GM23248 (cell line): Measurements from ENCODE around the gene LRRC31. TPM values are rescaled to one million over a fixed set of nuclear protein-coding genes. Genes with fewer than 3 reads are reported as not detected.

ENCODE experiments used
- DNase-seq: peaks from one replicate; pipeline ENCODE4 v3.0.0-alpha.2; 2015
- H2AFZ ChIP-seq: fragments of 200-600 bp; sonication (generic); 2 replicates; pipeline ENCODE4 v1.6.1; 2016; ENCODE audit warnings: antibody characterized with exemption
- H3F3A ChIP-seq: fragments of 200-600 bp; sonication (generic); 2 replicates; pipeline ENCODE4 v1.6.1; 2016; ENCODE audit warnings: mild to moderate bottlenecking, antibody characterized with exemption, mixed run types; ENCODE audit not compliant: insufficient read depth
- H3K27ac ChIP-seq: fragments of 200-600 bp; sonication (generic); 2 replicates; pipeline ENCODE4 v1.5.1; 2016; ENCODE audit warnings: mild to moderate bottlenecking
- H3K27me3 ChIP-seq: fragments of 200-600 bp; sonication (generic); replicated peaks from 2 replicates; pipeline ENCODE4 v1.6.1; 2016; ENCODE audit warnings: mild to moderate bottlenecking; ENCODE audit not compliant: insufficient read depth
- H3K36me3 ChIP-seq: fragments of 200-600 bp; sonication (generic); 2 replicates; pipeline ENCODE4 v1.6.1; 2016; ENCODE audit warnings: low read depth, mild to moderate bottlenecking
- H3K4me1 ChIP-seq: fragments of 200-600 bp; sonication (generic); 2 replicates; pipeline ENCODE4 v1.6.1; 2016; ENCODE audit warnings: mild to moderate bottlenecking; ENCODE audit not compliant: insufficient read depth
- H3K4me2 ChIP-seq: fragments of 200-600 bp; sonication (generic); one replicate; pipeline ENCODE4 v1.6.1; 2016; ENCODE audit warnings: mild to moderate bottlenecking; ENCODE audit not compliant: unreplicated experiment
- H3K4me3 ChIP-seq: fragments of 200-600 bp; sonication (generic); 2 replicates; pipeline ENCODE4 v1.5.1; 2016; ENCODE audit warnings: mild to moderate bottlenecking
- H3K79me2 ChIP-seq: fragments of 200-600 bp; sonication (generic); 2 replicates; pipeline ENCODE4 v1.6.1; 2016; ENCODE audit warnings: mild to moderate bottlenecking; ENCODE audit not compliant: insufficient read depth
- H3K9ac ChIP-seq: fragments of 200-600 bp; sonication (generic); 2 replicates; pipeline ENCODE4 v1.6.1; 2016; ENCODE audit warnings: mild to moderate bottlenecking
- H3K9me2 ChIP-seq: fragments of 200-600 bp; sonication (generic); 2 replicates; pipeline ENCODE4 v1.6.1; 2016; ENCODE audit warnings: mixed run types, mild to moderate bottlenecking, moderate library complexity; ENCODE audit not compliant: insufficient read depth
- H3K9me3 ChIP-seq: fragments of 200-600 bp; sonication (generic); one replicate; pipeline ENCODE4 v1.6.1; 2017; ENCODE audit warnings: low read depth
- H4K20me1 ChIP-seq: fragments of 200-600 bp; sonication (generic); 2 replicates; pipeline ENCODE4 v1.6.0; 2016; ENCODE audit not compliant: insufficient read depth
- EZH2 ChIP-seq: fragments of 200-600 bp; sonication (generic); IDR thresholded peaks from 2 replicates; pipeline ENCODE4 v1.6.1; 2018; ENCODE audit warnings: antibody characterized with exemption, mild to moderate bottlenecking; ENCODE audit not compliant: insufficient read depth, poor library complexity, severe bottlenecking
- EZH2phosphoT487 ChIP-seq: fragments of 200-600 bp; sonication (generic); IDR thresholded peaks from 2 replicates; pipeline ENCODE4 v1.6.1; 2018; ENCODE audit warnings: antibody characterized with exemption, moderate library complexity, mild to moderate bottlenecking, low read depth; ENCODE audit not compliant: insufficient read depth
- WGBS, 2 experiments: methylation state at CpG; one replicate each; pipeline ENCODE4 v1.1.6; 2015 to 2017; ENCODE audit warnings: low lambda C conversion rate in 2 of 2, low coverage in 1 of 2; ENCODE audit errors: missing lambda C conversion rate in 2 of 2; 5-methylcytosine and 5-hydroxymethylcytosine counted together
- in situ Hi-C: fragments of 300-500 bp; cut with MboI; formaldehyde crosslinking; loops from 2 replicates; pipeline ENCODE4 v1.15.0; 2020
- polyA plus RNA-seq: library from polyadenylated mRNA; unstranded; fragments of >200 nt; fragmentation: Nextera tagmentation; extraction: Ambion mirVana; gene quantifications from 2 replicates; pipeline ENCODE4 v1.2.1, GENCODE V29; 2016
- total RNA-seq: library from RNA; depleted of rRNA; stranded (reverse); fragments of >200 nt; shearing (Covaris generic); gene quantifications from 2 replicates; pipeline ENCODE4 v1.2.3, GENCODE V29; 2014

The LRRC31 gene
- total and polyA plus RNA-seq, 2 experiments from 2014 or later = not detected

DNA sequence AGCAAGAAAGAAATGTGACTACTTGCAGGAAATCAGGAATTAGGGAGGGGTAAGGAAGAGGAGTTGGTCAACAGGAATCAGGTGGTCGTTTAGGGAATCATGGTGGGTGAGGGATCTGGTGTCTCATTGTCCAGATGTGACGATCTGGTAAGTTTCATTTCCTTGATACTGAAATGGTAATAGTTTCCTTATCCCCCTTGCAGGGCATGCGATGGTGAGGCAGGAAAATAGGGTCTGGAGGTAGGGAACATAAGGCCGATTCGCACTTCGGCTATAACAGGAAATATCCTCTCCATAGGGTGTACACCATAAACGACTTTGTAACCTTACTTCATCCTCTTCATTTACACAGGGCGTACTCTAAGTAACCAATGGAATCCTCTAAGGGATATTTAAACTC lies 56.5 kb downstream of the LRRC31 start:
- 0 out of 2 replicates have a peak, but pooled peaks cover 3% of the 10 kb centered on the region for H3K79me2 ChIP-seq
- H3K27me3 ChIP-seq = no peaks in the 10 kb centered on the region
- TF ChIP-seq EZH2phosphoT487 = no peak
- no peak for TF ChIP-seq EZH2
- in situ Hi-C loops = no loop called here
- no peaks in the 10 kb centered on the region for H3K9me2 ChIP-seq
- no peak for DNase-seq
- peak overlapping the region; percentile 89 for H3K27ac ChIP-seq
- H3K9ac ChIP-seq = peak overlapping the region; percentile 86
- H3K4me3 ChIP-seq = peak overlapping the region; percentile 73
- H2AFZ ChIP-seq = peak overlapping the region; percentile 97
- 32 to 39% methylated on average over 8 of the region's 8 CpGs for WGBS, 2 experiments
- no peaks in the 10 kb centered on the region for H4K20me1 ChIP-seq
- no peaks in the 10 kb centered on the region for H3K9me3 ChIP-seq
- peaks cover 4% of the 10 kb centered on the region for H3F3A ChIP-seq
- peaks cover 9% of the 10 kb centered on the region for H3K4me1 ChIP-seq
- no peaks in the 10 kb centered on the region for H3K36me3 ChIP-seq
- H3K4me2 ChIP-seq = peak overlapping the region; percentile 83

DNA sequence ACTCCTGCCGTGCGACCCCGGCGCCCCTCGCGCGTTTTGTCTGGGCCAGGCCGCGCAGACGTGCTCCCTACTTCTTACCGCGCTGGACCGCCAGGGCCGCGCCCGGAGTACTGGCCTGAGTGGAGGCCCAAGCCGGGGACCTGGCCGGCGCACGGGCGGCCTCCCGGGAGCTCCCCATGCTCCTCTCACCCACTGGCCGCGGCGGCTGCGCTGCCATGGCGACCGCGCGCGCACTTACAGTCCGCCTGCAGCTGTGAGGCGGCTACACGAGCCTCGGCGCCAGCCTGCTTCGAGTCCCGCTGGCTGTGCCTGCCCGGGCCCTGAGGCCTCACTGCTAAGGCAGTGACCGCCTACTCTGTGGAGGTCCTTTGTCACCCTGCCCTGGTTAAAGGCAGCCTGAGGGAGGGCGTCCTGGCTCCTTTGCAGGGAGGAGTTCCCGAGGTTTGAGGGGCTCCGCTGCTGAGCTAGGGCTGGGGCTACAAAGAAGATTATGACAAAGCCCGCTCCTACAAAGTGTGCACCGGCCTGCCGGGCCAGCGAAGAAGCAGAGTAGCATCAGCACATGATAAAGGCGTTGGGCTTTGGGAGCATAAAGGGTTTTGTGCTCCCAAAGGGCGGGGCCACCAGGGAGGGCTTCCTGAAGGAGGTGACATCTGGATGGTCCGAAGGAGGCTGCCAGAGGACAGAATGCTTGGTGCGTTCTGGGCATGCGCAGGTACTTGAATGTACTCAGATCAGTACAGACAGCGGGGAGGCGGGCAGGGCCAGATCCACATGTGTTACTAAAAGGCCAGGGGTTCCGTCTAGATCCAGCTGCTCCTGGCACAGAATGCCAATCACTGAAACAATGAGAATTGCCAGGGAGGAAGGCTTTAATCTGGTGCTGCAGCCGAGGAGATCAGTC lies 57.2 kb downstream of the LRRC31 start, which contains the start of the genes LRRC34 and LRRIQ4:
Gene LRRC34, minus strand, starts transcription at position 573 of the 904 bp plus-strand sequence. Its CDS starts 356 bp downstream, at position 217.
Gene LRRIQ4, plus strand, starts transcription at position 539 of the 904 bp plus-strand sequence. CDS start 9,052 bp downstream, outside the sequence.
- peak within 1 kb of the TSS; percentile 97 for H2AFZ ChIP-seq
- peak; percentile 91 for DNase-seq
- no peaks in the 10 kb centered on the region; the same call in 1 of the 2 replicates for H3F3A ChIP-seq
- TF ChIP-seq EZH2 (no peak), EZH2phosphoT487 (no peak)
- H3K9me3 ChIP-seq = no peaks in the 10 kb centered on the region
- H3K9me2 ChIP-seq = no peaks in the 10 kb centered on the region
- H3K36me3 ChIP-seq = no peaks in the 10 kb centered on the region
- peaks cover 5% of the 10 kb centered on the region; the same call in 1 of the 2 replicates for H3K4me1 ChIP-seq
- 0 out of 2 replicates have a peak, but pooled peaks cover 3% of the 10 kb centered on the region for H3K79me2 ChIP-seq
- WGBS, 2 experiments = 1 to 2% methylated on average over 45 to 52 of the region's 56 CpGs
- in situ Hi-C loops = no loop called here
- no peaks in the 10 kb centered on the region for H3K27me3 ChIP-seq
- peak within 1 kb of the TSS; percentile 83 for H3K4me2 ChIP-seq
- peak within 1 kb of the TSS; percentile 73 for H3K4me3 ChIP-seq
- H3K27ac ChIP-seq = peak within 1 kb of the TSS; percentile 89
- peak within 1 kb of the TSS; percentile 86 for H3K9ac ChIP-seq
- H4K20me1 ChIP-seq = no peaks in the 10 kb centered on the region

DNA sequence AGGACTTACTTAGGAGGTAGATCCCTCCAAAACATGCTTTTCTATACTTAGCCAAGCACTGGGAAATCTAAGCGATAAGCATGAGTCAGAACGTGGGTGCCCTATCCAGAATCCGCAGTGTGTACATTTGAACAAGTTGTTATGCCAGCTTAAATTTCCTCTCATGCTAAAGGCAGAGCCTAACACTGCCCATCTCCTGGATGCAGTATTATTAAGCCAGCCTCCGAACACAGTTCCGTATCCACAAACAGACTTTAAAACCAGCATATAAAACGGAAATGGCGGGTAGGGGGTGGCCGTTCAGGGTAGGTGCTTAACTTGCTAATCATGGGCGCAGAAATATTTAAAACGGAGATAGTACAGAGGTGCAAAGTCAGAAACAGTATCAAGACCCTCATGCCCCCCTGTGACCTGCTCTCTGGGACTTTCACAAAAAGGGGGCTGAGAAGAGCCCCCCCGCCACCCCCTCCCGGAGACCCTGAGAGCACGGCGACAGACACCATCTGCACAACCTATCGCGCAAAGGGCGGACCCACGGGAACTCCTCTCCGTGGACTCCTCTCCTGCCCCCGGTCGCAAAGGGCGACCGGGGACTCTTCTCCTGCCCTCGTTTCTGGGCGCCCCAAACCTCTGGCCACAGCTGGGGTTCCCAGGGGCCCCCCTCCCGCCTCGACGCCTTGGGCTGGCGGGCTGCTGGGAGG lies 58.0 kb downstream of the LRRC31 start:
- Histone ChIP-seq H3K36me3 (no peaks in the 10 kb centered on the region), H3K27ac (peak overlapping the region; percentile 89), H3K27me3 (no peaks in the 10 kb centered on the region), H2AFZ (peak overlapping the region; percentile 97), H3K4me1 (peaks cover 5% of the 10 kb centered on the region; the same call in 1 of the 2 replicates), H3K9me2 (no peaks in the 10 kb centered on the region), H3F3A (no peaks in the 10 kb centered on the region; the same call in 1 of the 2 replicates), H3K4me2 (peak overlapping the region; percentile 83), H3K9ac (peak overlapping the region; percentile 86), H3K4me3 (peak overlapping the region; percentile 73), H3K9me3 (no peaks in the 10 kb centered on the region), H3K79me2 (0 out of 2 replicates have a peak, but pooled peaks cover 3% of the 10 kb centered on the region), H4K20me1 (no peaks in the 10 kb centered on the region)
- DNase-seq = peak; percentile 81
- 0 to 1% methylated on average over 19 to 27 of the region's 29 CpGs for WGBS, 2 experiments
- in situ Hi-C loops = no loop called here
- TF ChIP-seq EZH2phosphoT487 = no peak

DNA sequence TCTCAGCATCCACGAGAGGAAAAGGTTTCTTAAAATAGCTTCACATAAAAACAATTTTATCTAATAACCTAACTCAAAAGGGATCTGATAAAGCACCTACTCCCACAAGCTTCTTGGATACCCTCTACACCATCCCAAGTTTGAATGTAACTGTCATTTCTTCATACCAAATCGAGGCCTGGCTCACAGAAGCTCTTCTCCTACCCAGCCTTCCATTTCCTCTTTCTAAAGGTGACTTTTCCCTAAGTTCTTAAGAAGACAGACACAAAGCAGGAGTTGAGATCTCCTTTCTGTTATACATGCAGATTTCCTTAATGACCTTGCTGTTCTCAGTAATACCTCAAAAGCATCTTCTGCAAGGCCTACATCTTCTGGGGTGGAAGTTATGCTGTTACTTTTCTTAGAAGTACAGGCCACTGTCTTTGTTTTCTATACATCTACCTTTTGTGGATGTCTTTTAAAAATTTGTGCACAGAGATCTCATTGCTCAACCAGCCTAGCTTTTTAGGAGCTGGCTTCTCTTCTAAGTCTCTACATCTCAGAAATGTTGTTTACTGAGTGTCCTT lies 60.4 kb downstream of the LRRC31 start:
- Histone ChIP-seq H3F3A (no peaks in the 10 kb centered on the region; the same call in 1 of the 2 replicates), H3K4me3 (no peak overlapping the region), H3K4me1 (peaks cover 5% of the 10 kb centered on the region; the same call in 1 of the 2 replicates), H3K9me3 (no peaks in the 10 kb centered on the region), H3K9me2 (no peaks in the 10 kb centered on the region), H3K27me3 (no peaks in the 10 kb centered on the region), H4K20me1 (no peaks in the 10 kb centered on the region), H3K79me2 (0 out of 2 replicates have a peak, but pooled peaks cover 3% of the 10 kb centered on the region), H3K4me2 (no peak overlapping the region), H3K27ac (no peak overlapping the region), H3K9ac (no peak overlapping the region), H3K36me3 (no peaks in the 10 kb centered on the region), H2AFZ (peak overlapping the region; percentile 47)
- no peak for TF ChIP-seq EZH2phosphoT487
- no peak for TF ChIP-seq EZH2
- WGBS, 2 experiments = 40 to 50% methylated on average over 2 of the region's 2 CpGs
- DNase-seq = no peak
- in situ Hi-C loops = no loop called here
